Lower leg skin (tissue), 3 donors: ENCODE data around the gene SH3BGR.

ENCODE experiments used
- POLR2A ChIP-seq, 2 donors: fragments of 450-650 bp; IDR thresholded peaks; one replicate each; pipeline ENCODE4 v1.6.1; 2016 to 2017; ENCODE audit warnings: antibody characterized with exemption in 2 of 2, mild to moderate bottlenecking in 1 of 2, moderate library complexity in 1 of 2
- TF ChIP-seq, protein P1 (sequence below), 3 donors: fragments of 450-650 bp; IDR thresholded peaks; one replicate each; pipeline ENCODE4 v1.5.1; 2016; ENCODE audit warnings: antibody characterized with exemption in 3 of 3, mild to moderate bottlenecking in 3 of 3, moderate library complexity in 2 of 3

DNA sequence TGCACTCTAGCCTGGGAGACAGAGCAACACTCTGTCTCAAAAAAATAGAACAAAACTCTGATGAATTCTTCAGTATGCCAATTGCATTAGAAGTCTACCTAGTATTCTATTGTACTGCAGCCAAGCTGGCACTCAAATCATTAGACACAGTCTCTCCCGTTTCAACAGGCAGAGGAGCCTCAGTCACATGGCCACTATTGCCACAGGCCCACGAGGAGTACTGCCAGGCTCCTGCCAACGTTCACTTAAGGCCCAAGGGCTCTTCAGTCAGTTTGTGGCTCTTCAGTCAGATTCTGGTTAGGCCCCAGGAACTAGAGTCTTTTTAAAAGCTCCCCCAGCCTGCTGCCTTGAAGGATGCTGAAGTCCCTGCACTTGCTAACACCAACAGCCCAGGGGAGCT, 73.4 kb downstream of the SH3BGR start:
- TF ChIP-seq, protein P1, sequence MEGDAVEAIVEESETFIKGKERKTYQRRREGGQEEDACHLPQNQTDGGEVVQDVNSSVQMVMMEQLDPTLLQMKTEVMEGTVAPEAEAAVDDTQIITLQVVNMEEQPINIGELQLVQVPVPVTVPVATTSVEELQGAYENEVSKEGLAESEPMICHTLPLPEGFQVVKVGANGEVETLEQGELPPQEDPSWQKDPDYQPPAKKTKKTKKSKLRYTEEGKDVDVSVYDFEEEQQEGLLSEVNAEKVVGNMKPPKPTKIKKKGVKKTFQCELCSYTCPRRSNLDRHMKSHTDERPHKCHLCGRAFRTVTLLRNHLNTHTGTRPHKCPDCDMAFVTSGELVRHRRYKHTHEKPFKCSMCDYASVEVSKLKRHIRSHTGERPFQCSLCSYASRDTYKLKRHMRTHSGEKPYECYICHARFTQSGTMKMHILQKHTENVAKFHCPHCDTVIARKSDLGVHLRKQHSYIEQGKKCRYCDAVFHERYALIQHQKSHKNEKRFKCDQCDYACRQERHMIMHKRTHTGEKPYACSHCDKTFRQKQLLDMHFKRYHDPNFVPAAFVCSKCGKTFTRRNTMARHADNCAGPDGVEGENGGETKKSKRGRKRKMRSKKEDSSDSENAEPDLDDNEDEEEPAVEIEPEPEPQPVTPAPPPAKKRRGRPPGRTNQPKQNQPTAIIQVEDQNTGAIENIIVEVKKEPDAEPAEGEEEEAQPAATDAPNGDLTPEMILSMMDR (IDR thresholded peaks at IDR 0.05): no peak
- no peak for TF ChIP-seq POLR2A (IDR thresholded peaks at IDR 0.05)
